Measurements from ENCODE around the gene LRP1B.

The LRP1B gene

GRCh38 chr2:140596447-140596846 lies 1534.4 kb downstream of the LRP1B start:
- Histone ChIP-seq H4K20me1 (ENCODE audit: insufficient read depth, low read length, poor library complexity, severe bottlenecking) (no peaks in the 10 kb centered on the region), H3K9me2 (replicated peaks; ENCODE audit: low read depth, low read length) (no peaks in the 10 kb centered on the region), H3K9me3 (ENCODE audit: insufficient read depth, low read depth, low read length) (no peaks in the 10 kb centered on the region), H3K79me2 (ENCODE audit: insufficient read depth, low read length) (no peaks in the 10 kb centered on the region), H3K27me3 (ENCODE audit: insufficient read depth, low read length, poor library complexity, severe bottlenecking) (no peaks in the 10 kb centered on the region), H3K9ac (ENCODE audit: low read depth, low read length, poor library complexity, severe bottlenecking) (no peak overlapping the region), H3K36me3 (ENCODE audit: insufficient read depth, low read length) (no peaks in the 10 kb centered on the region), H3K4me3 (ENCODE audit: low read length, poor library complexity, severe bottlenecking) (no peak overlapping the region), H3F3A (ENCODE audit: low read depth) (no peaks in the 10 kb centered on the region), H2AFZ (ENCODE audit: low read length) (no peak overlapping the region), H3K4me1 (ENCODE audit: insufficient read depth, low read length, poor library complexity, severe bottlenecking) (no peaks in the 10 kb centered on the region), H3K4me2 (ENCODE audit: low read depth, low read length, poor library complexity, severe bottlenecking) (no peak overlapping the region)
- TF ChIP-seq CTCF (conservative IDR thresholded peaks at IDR 0.05; ENCODE audit: low read length) (no peak), EZH2phosphoT487 (IDR thresholded peaks at IDR 0.05; ENCODE audit: borderline replicate concordance) (no peak)

- H3K4me2 ChIP-seq (ENCODE audit: low read depth, low read length, poor library complexity, severe bottlenecking), result no peak overlapping the region
- no peak for TF ChIP-seq CTCF (conservative IDR thresholded peaks at IDR 0.05; ENCODE audit: low read length)
- TF ChIP-seq EZH2phosphoT487 (IDR thresholded peaks at IDR 0.05; ENCODE audit: borderline replicate concordance), result no peak
- H3K4me3 ChIP-seq (ENCODE audit: low read length, poor library complexity, severe bottlenecking), result no peak overlapping the region
- H3K9me3 ChIP-seq (ENCODE audit: insufficient read depth, low read depth, low read length), result no peaks in the 10 kb centered on the region
- H2AFZ ChIP-seq (ENCODE audit: low read length), result no peak overlapping the region
- H3F3A ChIP-seq (ENCODE audit: low read depth), result no peaks in the 10 kb centered on the region
- no peaks in the 10 kb centered on the region for H3K4me1 ChIP-seq (ENCODE audit: insufficient read depth, low read length, poor library complexity, severe bottlenecking)
- no peaks in the 10 kb centered on the region for H4K20me1 ChIP-seq (ENCODE audit: insufficient read depth, low read length, poor library complexity, severe bottlenecking)
- no peak overlapping the region for H3K9ac ChIP-seq (ENCODE audit: low read depth, low read length, poor library complexity, severe bottlenecking)
- H3K9me2 ChIP-seq (replicated peaks; ENCODE audit: low read depth, low read length), result no peaks in the 10 kb centered on the region
- H3K79me2 ChIP-seq (ENCODE audit: insufficient read depth, low read length), result no peaks in the 10 kb centered on the region
- H3K27me3 ChIP-seq (ENCODE audit: insufficient read depth, low read length, poor library complexity, severe bottlenecking), result no peaks in the 10 kb centered on the region
- H3K36me3 ChIP-seq (ENCODE audit: insufficient read depth, low read length), result no peaks in the 10 kb centered on the region
These were observed 1535.7 kb downstream of the LRP1B start for GRCh38 chr2:140595107-140595506.

- H3K9ac ChIP-seq (ENCODE audit: low read depth, low read length, poor library complexity, severe bottlenecking), result no peak overlapping the region
- no peaks in the 10 kb centered on the region for H3K27me3 ChIP-seq (ENCODE audit: insufficient read depth, low read length, poor library complexity, severe bottlenecking)
- no peaks in the 10 kb centered on the region for H3F3A ChIP-seq (ENCODE audit: low read depth)
- no peak overlapping the region for H3K4me3 ChIP-seq (ENCODE audit: low read length, poor library complexity, severe bottlenecking)
- no peak overlapping the region for H3K4me2 ChIP-seq (ENCODE audit: low read depth, low read length, poor library complexity, severe bottlenecking)
- TF ChIP-seq EZH2phosphoT487 (IDR thresholded peaks at IDR 0.05; ENCODE audit: borderline replicate concordance) (no peak), CTCF (conservative IDR thresholded peaks at IDR 0.05; ENCODE audit: low read length) (no peak)
- H3K9me3 ChIP-seq (ENCODE audit: insufficient read depth, low read depth, low read length), result no peaks in the 10 kb centered on the region
- H2AFZ ChIP-seq (ENCODE audit: low read length), result no peak overlapping the region
- H3K9me2 ChIP-seq (replicated peaks; ENCODE audit: low read depth, low read length), result no peaks in the 10 kb centered on the region
- no peaks in the 10 kb centered on the region for H3K79me2 ChIP-seq (ENCODE audit: insufficient read depth, low read length)
- H3K4me1 ChIP-seq (ENCODE audit: insufficient read depth, low read length, poor library complexity, severe bottlenecking), result no peaks in the 10 kb centered on the region
- no peaks in the 10 kb centered on the region for H4K20me1 ChIP-seq (ENCODE audit: insufficient read depth, low read length, poor library complexity, severe bottlenecking)
- no peaks in the 10 kb centered on the region for H3K36me3 ChIP-seq (ENCODE audit: insufficient read depth, low read length)
These were observed 1537.7 kb downstream of the LRP1B start for GRCh38 chr2:140593132-140593531.
